ENCODE measurements around the gene FILIP1L. TPM values are rescaled to one million over a fixed set of nuclear protein-coding genes. Genes with fewer than 3 reads are reported as not detected.

FILIP1L gene
- total RNA-seq, result 0.24 and 0.32 TPM in 2 replicates
- total RNA-seq (2013), result 2.1 TPM
- 0.22 and 0.48 TPM in 2 replicates for polyA plus RNA-seq
- 0.34 and 0.64 TPM in 2 replicates for polyA minus RNA-seq

DNA sequence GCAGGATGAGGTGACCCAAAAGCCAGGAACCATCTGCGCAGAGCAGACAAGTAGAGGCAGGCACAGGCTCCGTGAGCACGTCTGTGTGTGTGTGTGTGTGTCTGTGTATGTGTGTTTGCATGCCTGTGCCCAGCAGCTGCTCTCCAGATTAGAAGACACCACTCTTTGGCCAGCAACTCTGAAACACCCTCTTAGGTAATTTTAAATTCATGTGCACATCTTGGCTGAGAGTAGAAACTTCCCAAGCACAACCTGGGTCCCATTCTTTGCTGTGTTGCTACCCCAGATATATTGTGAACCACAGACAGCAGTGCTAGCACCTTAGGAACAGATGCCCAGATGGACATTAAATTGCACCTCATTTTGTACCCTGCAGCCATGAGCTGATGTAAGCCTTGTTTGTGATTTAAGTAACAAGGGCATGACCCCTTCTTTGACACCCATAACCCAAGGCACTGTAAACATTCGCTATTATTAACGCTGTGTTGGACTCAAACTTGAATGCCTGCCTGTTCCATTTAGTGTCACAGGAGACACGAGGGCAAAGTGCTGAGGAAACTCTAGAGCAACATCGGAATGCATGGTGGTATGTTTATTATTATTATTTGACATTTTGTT is at the start of gene FILIP1L:
TSS of gene FILIP1L (minus strand) at position 89 of the 618 bp plus-strand sequence.
- Histone ChIP-seq H3K79me2 (ENCODE audit: control insufficient read depth, insufficient read depth, low read length) (no peaks in the 10 kb centered on the region), H3K27ac (ENCODE audit: low read length in 2 of 2) (no peak within 1 kb of the TSS), H3K9ac (ENCODE audit: low read length) (no peak within 1 kb of the TSS), H4K20me1 (ENCODE audit: control insufficient read depth, insufficient read depth, low read length, poor library complexity, severe bottlenecking) (no peaks in the 10 kb centered on the region), H3K36me3 (replicated peaks in 1 of 2; ENCODE audit: control extremely low read depth in 1 of 2, control insufficient read depth in 1 of 2, extremely low read depth in 1 of 2, insufficient read depth in 2 of 2, low read length in 1 of 2) (no peaks in the 10 kb centered on the region), H2AFZ (ENCODE audit: insufficient read depth, low read depth, low read length, poor library complexity, severe bottlenecking) (no peak within 1 kb of the TSS), H3K4me3 (ENCODE audit: control extremely low read depth in 1 of 5, extremely low read depth in 1 of 5, insufficient read depth in 1 of 5, low read depth in 2 of 5, low read length in 4 of 5) (no peak within 1 kb of the TSS), H3K27me3 (replicated peaks in 1 of 4; ENCODE audit: control extremely low read depth in 1 of 4, control insufficient read depth in 3 of 4, insufficient read depth in 4 of 4, low read length in 3 of 4) (no peaks in the 10 kb centered on the region), H3K4me1 (ENCODE audit: control insufficient read depth in 2 of 2, insufficient read depth in 2 of 2, low read length in 2 of 2) (no peaks in the 10 kb centered on the region), H3K4me2 (replicated peaks; ENCODE audit: low read depth, low read length, poor library complexity, severe bottlenecking) (no peak within 1 kb of the TSS), H3K9me3 (ENCODE audit: control extremely low read depth in 1 of 3, control insufficient read depth in 2 of 3, insufficient read depth in 1 of 3, low read length in 2 of 3) (no peaks in the 10 kb centered on the region)
- ChIA-PET CTCF (no interaction called here), POLR2A (no interaction called here)
- TF ChIP-seq, protein P1, sequence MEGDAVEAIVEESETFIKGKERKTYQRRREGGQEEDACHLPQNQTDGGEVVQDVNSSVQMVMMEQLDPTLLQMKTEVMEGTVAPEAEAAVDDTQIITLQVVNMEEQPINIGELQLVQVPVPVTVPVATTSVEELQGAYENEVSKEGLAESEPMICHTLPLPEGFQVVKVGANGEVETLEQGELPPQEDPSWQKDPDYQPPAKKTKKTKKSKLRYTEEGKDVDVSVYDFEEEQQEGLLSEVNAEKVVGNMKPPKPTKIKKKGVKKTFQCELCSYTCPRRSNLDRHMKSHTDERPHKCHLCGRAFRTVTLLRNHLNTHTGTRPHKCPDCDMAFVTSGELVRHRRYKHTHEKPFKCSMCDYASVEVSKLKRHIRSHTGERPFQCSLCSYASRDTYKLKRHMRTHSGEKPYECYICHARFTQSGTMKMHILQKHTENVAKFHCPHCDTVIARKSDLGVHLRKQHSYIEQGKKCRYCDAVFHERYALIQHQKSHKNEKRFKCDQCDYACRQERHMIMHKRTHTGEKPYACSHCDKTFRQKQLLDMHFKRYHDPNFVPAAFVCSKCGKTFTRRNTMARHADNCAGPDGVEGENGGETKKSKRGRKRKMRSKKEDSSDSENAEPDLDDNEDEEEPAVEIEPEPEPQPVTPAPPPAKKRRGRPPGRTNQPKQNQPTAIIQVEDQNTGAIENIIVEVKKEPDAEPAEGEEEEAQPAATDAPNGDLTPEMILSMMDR (IDR thresholded peaks at IDR 0.05), result no peak
- no peak for TF ChIP-seq EZH2 (IDR thresholded peaks at IDR 0.05; ENCODE audit: borderline replicate concordance, insufficient read depth, low read depth, low read length, poor library complexity, severe bottlenecking)
- intact Hi-C loops (cut with micrococcal nuclease), result no loop called here
- 100% methylated on average over 3 of the region's 7 CpGs for WGBS (ENCODE audit: insufficient coverage)
- H3K4me1 Mint-ChIP-seq, result no peaks in the 10 kb centered on the region
- no peak within 1 kb of the TSS for H3K27ac Mint-ChIP-seq
- no peak within 1 kb of the TSS for H3K4me3 Mint-ChIP-seq
- ATAC-seq (ENCODE audit: low read depth) (no peak), DNase-seq (no peak)
- no peaks in the 10 kb centered on the region for H3K27me3 Mint-ChIP-seq
- no peaks in the 10 kb centered on the region for H3K9me3 Mint-ChIP-seq (ENCODE audit: insufficient read depth)

GRCh38 chr3:100163787-100164186 is 49.5 kb upstream of the FILIP1L start:
- no peak overlapping the region for H3K4me3 ChIP-seq (ENCODE audit: control extremely low read depth in 1 of 5, extremely low read depth in 1 of 5, insufficient read depth in 1 of 5, low read depth in 2 of 5, low read length in 4 of 5)
- no peaks in the 10 kb centered on the region for H3K9me3 ChIP-seq (ENCODE audit: control extremely low read depth in 1 of 3, control insufficient read depth in 2 of 3, insufficient read depth in 1 of 3, low read length in 2 of 3)
- H3K79me2 ChIP-seq (ENCODE audit: control insufficient read depth, insufficient read depth, low read length), result no peaks in the 10 kb centered on the region
- no CpG with 5 or more reads among the region's 2 CpGs for WGBS (ENCODE audit: insufficient coverage)
- Mint-ChIP-seq H3K4me1 (no peaks in the 10 kb centered on the region), H3K9me3 (ENCODE audit: insufficient read depth) (no peaks in the 10 kb centered on the region), H3K27ac (no peak overlapping the region), H3K27me3 (no peaks in the 10 kb centered on the region), H3K4me3 (no peak overlapping the region)
- peaks cover 0 to 12% of the 10 kb centered on the region in 2 experiments for H3K36me3 ChIP-seq (replicated peaks in 1 of 2; ENCODE audit: control extremely low read depth in 1 of 2, control insufficient read depth in 1 of 2, extremely low read depth in 1 of 2, insufficient read depth in 2 of 2, low read length in 1 of 2)
- no peak overlapping the region for H2AFZ ChIP-seq (ENCODE audit: insufficient read depth, low read depth, low read length, poor library complexity, severe bottlenecking)
- H4K20me1 ChIP-seq (ENCODE audit: control insufficient read depth, insufficient read depth, low read length, poor library complexity, severe bottlenecking), result no peaks in the 10 kb centered on the region
- no peak overlapping the region for H3K9ac ChIP-seq (ENCODE audit: low read length)
- CTCF ChIA-PET, result no interaction called here
- no peak for ATAC-seq (ENCODE audit: low read depth)
- H3K4me1 ChIP-seq (ENCODE audit: control insufficient read depth in 2 of 2, insufficient read depth in 2 of 2, low read length in 2 of 2), result no peaks in the 10 kb centered on the region
- intact Hi-C loops (cut with micrococcal nuclease), result no loop called here
- no peak for TF ChIP-seq EZH2 (IDR thresholded peaks at IDR 0.05; ENCODE audit: borderline replicate concordance, insufficient read depth, low read depth, low read length, poor library complexity, severe bottlenecking)
- TF ChIP-seq, protein P1 (IDR thresholded peaks at IDR 0.05), result no peak
- DNase-seq, result no peak
- POLR2A ChIA-PET, result no interaction called here
- H3K27me3 ChIP-seq (replicated peaks in 1 of 4; ENCODE audit: control extremely low read depth in 1 of 4, control insufficient read depth in 3 of 4, insufficient read depth in 4 of 4, low read length in 3 of 4), result no peaks in the 10 kb centered on the region
- H3K27ac ChIP-seq (ENCODE audit: low read length in 2 of 2), result no peak overlapping the region
- H3K4me2 ChIP-seq (replicated peaks; ENCODE audit: low read depth, low read length, poor library complexity, severe bottlenecking), result no peak overlapping the region

Measured in B cell (primary cell).